ENCODE results near the gene SFN.
"Not testable (repeated sequence)": the region's sequence is repeated elsewhere in the genome, so short reads cannot be mapped to it uniquely, and the experiment has no call there.

Gene SFN

GRCh38 chr1:26838474-26839338 is 24.2 kb upstream of the SFN start:
- no peak for DNase-seq (ENCODE audit: extremely low read depth in 1 of 2, low read depth in 1 of 2)

GRCh38 chr1:26839339-26839722 is 23.6 kb upstream of the SFN start:
- no peak for DNase-seq (ENCODE audit: extremely low read depth in 1 of 2, low read depth in 1 of 2)

GRCh38 chr1:26839779-26840178 is 23.2 kb upstream of the SFN start:
- DNase-seq (ENCODE audit: extremely low read depth in 1 of 2, low read depth in 1 of 2): no peak

- no peak for DNase-seq (ENCODE audit: extremely low read depth in 1 of 2, low read depth in 1 of 2)
These were observed 18.3 kb upstream of the SFN start for GRCh38 chr1:26844424-26845196.

GRCh38 chr1:26847826-26848225 is 15.1 kb upstream of the SFN start:
- not testable (repeated sequence) for DNase-seq (ENCODE audit: extremely low read depth in 1 of 2, low read depth in 1 of 2)

- DNase-seq (ENCODE audit: extremely low read depth in 1 of 2, low read depth in 1 of 2): no peak
These were observed 14.4 kb upstream of the SFN start for GRCh38 chr1:26848499-26848898.

GRCh38 chr1:26848941-26849774 is 13.8 kb upstream of the SFN start:
- DNase-seq (ENCODE audit: extremely low read depth in 1 of 2, low read depth in 1 of 2): no peak

- no peak for DNase-seq (ENCODE audit: extremely low read depth in 1 of 2, low read depth in 1 of 2)
These were observed 11.8 kb upstream of the SFN start for GRCh38 chr1:26851106-26851684.

GRCh38 chr1:26852701-26853100 is 10.2 kb upstream of the SFN start:
- DNase-seq (ENCODE audit: extremely low read depth in 1 of 2, low read depth in 1 of 2): no peak

GRCh38 chr1:26853156-26853555 is 9.8 kb upstream of the SFN start:
- peak; percentile 62 to 75 for DNase-seq (ENCODE audit: extremely low read depth in 1 of 2, low read depth in 1 of 2)

GRCh38 chr1:26853600-26853999 is 9.3 kb upstream of the SFN start:
- DNase-seq (ENCODE audit: extremely low read depth in 1 of 2, low read depth in 1 of 2): no peak

- no peak for DNase-seq (ENCODE audit: extremely low read depth in 1 of 2, low read depth in 1 of 2)
These were observed 8.0 kb upstream of the SFN start for GRCh38 chr1:26854906-26855305.

GRCh38 chr1:26855636-26856035 is 7.3 kb upstream of the SFN start:
- DNase-seq (ENCODE audit: extremely low read depth in 1 of 2, low read depth in 1 of 2): no peak

GRCh38 chr1:26856181-26856580 is 6.8 kb upstream of the SFN start:
- DNase-seq (ENCODE audit: extremely low read depth in 1 of 2, low read depth in 1 of 2): no peak

- DNase-seq (ENCODE audit: extremely low read depth in 1 of 2, low read depth in 1 of 2): no peak
These were observed 6.1 kb upstream of the SFN start for GRCh38 chr1:26856604-26857469.

GRCh38 chr1:26857473-26858060 is 5.4 kb upstream of the SFN start:
- DNase-seq (ENCODE audit: extremely low read depth in 1 of 2, low read depth in 1 of 2): no peak

- DNase-seq (ENCODE audit: extremely low read depth in 1 of 2, low read depth in 1 of 2): no peak
These were observed 4.8 kb upstream of the SFN start for GRCh38 chr1:26858160-26858559.

GRCh38 chr1:26858891-26859640 is 3.9 kb upstream of the SFN start:
- DNase-seq (ENCODE audit: extremely low read depth in 1 of 2, low read depth in 1 of 2): no peak

GRCh38 chr1:26861286-26861701 is 1.7 kb upstream of the SFN start:
- no peak for DNase-seq (ENCODE audit: extremely low read depth in 1 of 2, low read depth in 1 of 2)

Measured in activated CD8-positive, alpha-beta memory T cell treated with anti-CD3 and anti-CD28 coated beads for 1 hour (primary cell).